NCI-H1105 treated with DMSO at 0.1 percent for 48 hours (cell line): Measurements from ENCODE around the gene TTLL10.
A peak's percentile ranks its signal among the peaks of the same experiment; 100 is the strongest.
"Not testable (repeated sequence)": the region's sequence is repeated elsewhere in the genome, so short reads cannot be mapped to it uniquely, and the experiment has no call there.

Experiments used
- DNase-seq: peaks from one replicate; lab custom pipeline; 2025; lab: John Stamatoyannopoulos, UW

The TTLL10 gene

DNA sequence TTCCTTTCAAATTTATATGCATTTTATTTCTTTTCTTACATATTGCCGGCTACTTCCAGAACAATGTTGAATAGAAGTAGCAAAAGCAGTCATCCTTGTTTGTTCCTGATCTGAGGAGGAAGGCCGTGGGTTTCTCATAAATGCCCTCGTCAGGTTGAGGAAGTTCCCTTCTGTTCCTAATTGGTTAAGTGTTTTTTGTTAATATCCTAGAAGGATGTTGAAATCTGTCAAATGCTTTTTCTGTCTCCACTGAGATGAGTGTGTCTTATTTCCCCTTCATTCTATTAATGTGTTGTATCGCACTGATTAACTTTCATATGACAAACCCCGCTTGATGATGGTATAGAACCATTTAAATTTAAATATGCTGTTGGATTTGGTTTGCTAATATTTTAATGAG, 15.4 kb downstream of the TTLL10 start:
- no peak for DNase-seq

DNA sequence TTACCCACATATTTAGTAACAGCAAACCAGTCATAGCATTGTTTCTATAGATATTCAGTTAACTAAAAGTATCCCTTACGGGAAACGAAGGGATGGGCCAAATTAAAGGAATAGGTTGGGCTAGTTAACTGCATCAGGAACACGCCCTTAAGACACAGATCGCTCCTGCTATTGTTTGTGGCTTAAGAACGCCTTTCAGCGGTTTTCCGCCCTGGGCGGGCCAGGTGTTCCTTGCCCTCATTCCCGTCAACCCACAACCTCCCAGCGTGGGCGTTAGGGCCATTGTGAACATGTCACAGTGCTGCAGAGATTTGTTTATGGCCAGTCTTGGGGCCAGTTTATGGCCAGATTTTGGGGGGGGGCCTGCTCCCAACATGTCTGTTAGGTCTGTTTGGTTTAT, 18.1 kb downstream of the TTLL10 start:
- no peak for DNase-seq

DNA sequence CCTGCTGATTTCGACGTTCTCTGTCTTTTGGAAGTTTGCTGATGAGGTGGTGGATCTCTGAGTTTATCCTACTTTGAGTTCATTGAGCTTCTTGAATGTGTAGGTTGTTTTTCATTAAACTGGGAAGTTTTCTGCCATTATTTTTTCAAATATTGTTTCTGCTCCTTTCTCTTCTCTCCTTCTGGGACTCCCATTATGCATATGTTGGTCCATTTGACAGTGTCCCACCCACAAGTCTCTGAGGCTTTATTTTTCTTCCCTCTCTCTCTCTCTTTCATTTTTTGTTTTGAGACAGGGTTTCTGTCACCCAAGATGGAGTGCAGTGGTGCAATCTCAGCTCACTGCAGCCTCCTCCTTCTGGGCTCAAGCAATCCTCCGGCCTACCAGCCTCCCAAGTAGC, 21.0 kb downstream of the TTLL10 start:
- no peak for DNase-seq

DNA sequence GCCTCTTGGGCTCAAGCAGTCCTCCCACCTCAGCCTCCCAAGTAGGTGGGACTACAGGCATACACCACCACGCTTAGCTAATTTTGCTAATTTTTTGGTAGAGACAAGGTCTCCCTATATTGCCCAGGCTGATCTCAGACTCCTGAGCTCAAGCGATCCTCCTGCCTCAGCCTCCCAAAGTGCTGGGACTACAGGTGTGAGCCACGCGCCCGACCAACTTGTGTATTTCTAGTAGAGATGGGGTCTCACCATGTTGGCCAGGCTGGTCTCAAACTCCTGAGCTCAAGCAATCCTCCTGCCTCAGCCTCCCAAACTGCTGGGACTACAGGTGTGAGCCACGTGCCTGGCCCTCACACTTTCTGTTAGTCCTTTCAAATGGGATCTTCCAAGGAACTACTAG, 22.0 kb downstream of the TTLL10 start:
- DNase-seq, result not testable (repeated sequence)

DNA sequence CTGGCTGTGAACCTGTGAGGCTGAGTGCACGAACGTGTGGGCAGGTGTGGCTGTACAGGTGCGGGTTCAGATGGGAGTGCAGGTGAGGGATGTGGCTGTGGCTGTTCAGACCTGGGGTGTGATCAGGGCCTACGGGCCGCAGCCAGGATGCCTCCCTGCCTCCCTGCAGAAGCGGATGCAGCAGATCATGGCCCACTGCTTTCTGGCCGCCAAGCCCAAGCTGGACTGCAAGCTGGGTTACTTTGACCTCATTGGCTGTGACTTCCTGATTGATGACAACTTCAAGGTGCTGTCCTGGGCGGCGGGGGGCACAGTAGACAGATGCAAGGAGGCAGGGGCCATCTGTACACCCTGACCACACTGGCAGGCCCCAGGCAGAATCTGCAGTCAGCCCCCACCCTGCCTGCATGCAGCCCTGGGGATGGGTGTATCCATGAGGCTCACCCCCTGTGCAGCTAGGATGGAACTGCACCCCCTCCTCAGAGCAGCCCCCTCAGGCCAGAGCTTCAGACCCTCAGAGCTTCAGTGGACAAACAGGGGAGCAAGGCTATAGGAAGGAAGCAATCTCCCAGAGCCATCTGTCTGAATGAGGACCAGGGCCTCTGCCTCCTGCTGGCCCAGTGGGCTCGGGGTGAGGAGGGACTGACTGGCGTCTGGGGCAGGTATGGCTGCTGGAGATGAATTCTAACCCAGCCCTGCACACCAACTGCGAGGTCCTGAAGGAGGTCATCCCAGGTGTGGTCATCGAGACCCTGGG, 22.9 kb downstream of the TTLL10 start:
- DNase-seq, result no peak

DNA sequence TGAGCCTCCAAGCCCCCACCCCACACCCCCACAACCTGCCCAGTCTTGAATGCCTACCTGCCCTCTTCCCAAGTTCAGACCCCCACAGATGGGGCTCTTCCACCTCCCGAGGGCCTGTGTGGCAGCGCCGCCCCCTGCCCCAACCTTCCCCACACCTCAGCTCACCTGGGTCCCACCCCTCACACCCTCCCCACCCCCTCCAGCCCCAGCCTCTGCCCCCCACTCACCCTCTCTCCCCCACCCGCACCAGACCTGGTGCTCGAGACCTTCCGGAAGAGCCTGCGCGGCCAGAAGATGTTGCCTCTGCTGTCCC, 23.5 kb downstream of the TTLL10 start:
- DNase-seq, result no peak

DNA sequence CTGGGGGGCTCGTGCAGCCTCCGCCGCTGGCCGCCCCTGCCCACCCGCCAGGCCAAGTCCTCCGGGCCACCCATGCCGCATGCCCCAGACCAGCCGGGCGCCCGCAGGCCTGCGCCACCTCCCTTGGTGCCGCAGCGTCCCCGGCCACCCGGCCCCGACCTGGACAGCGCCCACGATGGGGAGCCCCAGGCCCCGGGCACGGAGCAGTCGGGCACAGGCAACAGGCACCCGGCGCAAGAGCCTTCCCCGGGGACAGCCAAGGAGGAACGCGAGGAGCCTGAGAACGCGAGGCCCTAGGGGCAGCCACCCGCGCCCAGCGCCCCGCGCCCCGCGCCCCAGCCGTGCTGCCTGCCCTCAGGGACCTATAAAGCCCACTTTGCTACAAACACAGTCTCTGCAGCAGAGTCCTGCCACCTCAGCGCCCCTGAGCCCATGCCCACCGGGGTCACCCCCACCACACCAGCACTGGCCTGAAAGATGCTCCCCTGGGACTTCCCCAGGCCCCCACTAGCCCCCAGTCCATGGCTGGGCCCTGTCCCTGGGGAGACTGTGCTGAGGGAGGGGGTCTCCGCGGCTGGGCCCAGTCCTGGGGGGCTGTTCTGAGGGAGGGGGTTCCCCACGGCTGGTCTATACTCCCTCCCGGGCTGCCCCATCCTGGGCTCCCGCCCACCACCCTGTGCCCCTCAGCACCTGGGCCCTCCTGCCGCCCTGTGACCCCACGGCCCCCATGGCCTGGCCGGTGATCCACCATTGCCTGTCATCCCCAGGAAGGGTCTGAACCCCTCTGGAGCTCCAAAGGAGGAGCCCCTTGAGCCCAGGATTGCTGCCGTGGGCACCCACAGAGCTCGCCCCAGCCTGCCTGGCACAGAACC, 24.1 kb downstream of the TTLL10 start:
- no peak for DNase-seq

DNA sequence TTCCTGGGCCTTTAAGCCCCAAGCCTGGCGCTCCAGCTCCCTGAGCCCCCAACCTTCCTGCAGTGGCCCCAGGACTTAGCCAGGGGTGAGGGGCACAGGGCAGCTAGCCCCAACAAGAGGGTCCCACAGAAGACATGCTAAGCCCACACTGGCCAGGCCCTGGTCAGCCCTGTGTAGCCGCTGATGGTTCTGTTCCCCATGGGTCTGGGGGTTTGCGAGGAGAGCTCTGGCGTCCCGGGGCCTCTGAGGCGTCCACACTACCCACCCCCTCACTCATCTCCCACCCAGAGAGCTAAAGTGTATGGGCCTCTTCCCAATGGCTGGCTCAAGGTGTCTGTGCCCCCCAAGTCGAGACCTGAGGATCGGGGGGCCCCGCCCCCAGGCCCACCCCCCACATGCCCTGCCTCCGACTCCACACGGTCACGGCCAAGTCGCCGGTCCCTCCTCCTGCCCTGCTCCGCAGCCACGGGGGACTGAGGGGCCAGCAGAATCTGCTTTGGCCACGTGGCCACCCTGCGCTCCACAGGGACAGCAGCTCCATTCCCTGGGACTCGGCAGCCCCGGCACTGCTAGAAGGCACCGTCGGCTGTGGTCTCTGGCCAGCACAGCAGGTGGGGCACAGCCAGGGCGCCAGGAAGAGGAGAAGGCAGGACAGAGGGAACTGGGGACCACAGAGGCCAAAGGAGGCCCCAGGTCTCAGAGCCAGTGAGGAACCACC, 24.9 kb downstream of the TTLL10 start:
- no peak for DNase-seq

DNA sequence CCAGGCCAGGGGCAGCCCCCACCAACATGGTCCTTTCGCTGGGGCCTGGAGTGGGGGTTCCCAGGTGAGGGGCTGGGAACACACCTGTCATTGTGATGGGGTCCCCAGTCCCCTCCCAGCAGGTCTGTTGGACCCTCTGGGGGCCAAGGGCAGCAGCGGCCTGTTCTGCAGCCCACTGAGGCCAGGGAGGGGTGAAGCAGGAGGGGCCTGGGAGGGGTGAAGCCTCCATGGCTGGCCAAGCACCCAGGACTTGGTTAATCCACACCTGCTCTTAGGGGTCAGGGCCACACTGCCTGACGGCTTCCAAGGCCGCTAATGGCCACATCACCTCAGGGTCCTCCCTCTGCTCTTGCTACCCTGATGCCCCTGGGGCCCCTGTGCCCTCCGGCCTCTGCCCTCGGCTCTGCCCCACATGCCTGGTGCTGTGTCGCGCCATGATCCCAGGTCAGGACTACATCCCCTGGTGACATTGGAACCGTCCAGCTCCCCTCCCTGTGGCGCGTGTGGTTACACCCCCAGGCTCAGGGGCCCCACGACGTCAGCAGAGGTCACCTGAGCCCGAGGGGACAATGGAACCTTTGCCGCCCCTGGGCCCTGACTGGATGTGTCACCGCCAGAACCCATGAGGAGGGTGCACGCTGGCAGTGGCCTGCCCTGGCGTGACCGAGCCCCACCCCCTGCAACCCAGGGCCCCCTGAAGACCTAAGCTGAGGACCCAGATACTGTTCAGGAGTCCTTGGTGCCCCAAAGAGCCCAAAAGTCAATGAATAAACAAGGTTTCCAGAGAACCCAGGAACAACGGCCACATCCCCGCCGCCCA, 25.7 kb downstream of the TTLL10 start:
- DNase-seq, result no peak

DNA sequence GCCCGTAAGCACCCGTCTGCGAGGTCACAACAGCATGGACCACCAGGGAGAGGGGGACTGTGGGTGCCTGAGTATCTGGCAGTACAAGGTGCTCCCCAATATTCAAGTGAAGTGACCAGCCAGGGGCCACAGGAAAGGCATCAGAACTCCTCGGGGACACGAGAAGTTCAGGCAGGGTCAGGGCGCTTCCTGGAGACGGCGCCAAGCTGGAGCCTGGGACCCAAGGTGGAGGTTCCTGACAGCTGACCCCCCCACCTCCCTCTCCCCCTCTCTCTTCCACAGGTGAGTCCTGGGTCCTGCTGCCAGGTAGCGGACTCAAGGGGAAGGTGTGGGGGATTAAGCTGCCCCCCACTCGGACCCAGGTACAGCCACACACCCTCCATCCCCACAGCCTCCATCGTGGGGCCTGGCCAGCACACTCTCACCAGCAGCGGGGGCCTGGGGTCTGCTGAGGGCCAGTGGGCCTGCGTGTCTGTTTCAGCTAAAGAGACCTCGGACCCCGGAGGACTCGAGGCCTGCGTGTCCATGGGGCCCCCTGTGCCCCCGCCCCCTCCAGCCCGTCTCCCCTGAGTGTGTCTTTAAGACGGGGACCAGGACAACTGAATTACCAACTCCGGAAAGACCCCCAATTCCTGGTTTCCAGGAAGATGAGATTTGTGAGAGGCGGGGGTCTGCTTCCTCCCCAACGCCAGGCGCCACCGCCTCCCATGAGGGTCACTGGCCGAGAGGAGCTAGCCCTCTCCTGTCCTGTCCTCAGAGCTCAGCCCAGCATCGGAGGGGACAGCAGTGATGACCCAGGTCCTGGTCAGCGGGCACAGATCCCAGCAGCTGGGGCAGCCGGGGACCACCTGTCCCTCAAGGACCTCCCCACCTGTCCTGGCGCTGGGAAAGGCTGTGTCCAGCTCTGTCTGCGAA, 26.5 kb downstream of the TTLL10 start:
- DNase-seq, result no peak

DNA sequence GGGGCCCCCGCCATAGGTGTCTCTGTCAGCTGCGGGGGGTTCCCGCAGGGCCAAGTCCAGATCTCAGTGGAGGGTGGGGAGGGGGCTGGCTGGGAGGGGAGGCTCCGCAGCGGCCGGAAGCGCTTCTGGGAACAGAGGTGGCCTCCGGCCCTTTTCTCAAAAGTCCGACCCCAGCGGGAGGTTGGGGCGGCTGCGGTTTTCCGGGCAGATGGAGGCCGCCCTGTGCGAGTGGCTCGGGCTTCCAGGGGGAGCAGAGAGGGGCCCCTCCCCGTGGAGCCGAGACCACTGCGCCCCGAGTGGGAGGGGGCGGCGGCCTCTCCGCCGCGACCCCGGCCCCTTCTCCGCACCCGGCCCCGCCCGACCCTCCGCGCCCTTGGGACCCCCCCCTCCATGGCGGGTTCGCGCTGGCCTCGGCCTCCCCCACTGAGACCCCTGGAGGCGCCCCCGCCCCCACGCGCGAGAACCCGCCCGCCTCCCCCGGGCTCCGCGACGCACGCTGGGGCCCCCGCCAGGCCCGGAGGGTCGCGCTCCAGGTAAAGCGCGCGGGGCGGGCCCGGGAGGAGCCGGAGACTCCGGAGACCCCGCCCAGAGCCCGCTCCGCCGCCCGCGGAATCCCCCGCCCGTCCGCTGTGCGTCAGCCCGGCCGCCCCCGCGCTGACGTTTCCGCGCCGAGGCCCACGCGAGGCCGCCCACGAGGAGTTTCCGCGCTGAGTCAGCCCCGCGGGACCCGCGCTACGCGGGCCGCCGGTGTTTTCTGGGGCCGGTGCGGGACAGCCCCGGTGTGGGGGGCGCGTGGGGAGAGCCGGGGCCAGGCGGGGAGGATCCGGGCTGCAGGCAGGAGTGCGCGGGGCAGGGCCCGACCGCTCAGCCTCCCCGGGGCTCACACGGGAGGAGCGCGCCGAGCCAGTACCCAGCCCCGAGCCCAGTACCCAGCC, 27.5 kb downstream of the TTLL10 start:
- DNase-seq, result peak; percentile 9

DNA sequence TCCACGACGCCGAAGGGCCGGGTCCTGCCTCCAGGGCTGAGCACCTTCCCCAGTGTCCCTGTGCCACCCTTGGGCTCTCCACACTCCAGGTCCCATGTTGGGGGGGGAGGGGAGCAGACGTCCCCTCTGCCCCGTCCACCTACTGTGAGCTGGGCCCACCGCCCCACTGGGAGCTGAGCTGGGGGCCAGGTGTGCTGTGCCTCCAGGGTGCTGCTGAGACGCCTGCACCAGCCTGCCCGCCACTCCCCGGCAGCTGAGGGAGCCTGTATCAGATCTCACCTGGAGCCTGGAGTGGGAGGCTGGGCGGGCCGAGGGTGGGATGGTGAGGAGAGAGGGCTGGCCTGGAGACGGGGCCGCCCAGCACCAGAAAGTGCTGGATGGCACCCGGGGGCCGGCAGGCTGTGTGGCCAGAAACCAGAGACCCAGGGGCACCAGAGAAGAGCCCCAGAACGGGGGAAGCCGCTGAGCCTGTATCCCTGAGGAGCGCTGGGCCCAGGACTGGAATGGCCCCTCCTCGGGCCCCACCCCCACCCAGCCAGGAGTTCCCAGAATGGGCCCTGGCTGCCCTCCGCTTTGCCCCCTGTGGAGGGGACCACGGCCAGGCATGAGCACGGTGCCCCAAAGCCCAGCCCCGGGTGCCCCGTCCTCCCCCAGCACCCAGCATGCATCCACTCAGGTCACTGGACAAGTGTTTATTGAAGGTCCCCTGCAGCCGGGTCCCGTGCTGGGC, 29.3 kb downstream of the TTLL10 start:
- DNase-seq, result no peak

DNA sequence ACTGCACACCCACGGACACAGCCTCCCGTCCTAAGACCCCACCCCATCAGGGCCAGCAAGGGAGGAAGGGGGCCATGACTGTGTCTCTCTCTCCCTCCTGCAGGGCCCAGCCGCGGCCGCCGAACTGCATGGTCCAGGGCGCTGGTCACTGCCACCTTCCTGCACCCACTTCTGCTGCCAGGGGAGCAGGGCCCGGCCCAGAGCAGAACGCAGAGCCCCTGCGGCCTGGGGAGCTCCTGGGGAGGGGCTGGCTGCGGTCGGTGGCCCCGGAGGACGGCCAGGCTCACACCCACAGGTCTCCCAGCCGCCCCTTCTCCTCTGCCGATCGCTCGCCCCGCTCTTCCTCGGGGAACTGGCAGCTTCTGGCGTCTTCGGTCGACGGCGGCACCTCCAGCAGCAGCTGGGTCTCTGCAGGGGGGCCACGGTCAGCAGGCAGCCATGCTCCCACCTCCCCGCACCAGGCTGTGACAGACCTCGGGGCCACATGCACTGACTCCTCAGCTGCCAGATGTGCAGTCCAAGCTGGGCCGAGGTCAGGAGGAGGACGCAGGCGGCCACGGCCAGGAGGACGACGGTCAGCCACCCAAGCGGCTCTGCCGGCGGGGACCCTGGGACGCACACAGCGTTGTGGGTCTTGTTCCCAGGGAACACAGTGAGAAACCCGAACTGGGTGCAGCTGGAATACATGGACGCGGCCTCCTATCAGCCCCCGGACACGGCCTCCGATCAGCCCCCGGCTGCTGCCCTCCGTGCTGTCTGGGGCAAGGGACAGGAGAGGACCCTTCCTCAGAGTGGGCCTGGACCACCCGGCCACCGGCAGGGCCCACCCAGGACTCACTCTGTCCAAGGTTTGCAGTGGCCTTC, 30.1 kb downstream of the TTLL10 start:
- DNase-seq, result no peak

DNA sequence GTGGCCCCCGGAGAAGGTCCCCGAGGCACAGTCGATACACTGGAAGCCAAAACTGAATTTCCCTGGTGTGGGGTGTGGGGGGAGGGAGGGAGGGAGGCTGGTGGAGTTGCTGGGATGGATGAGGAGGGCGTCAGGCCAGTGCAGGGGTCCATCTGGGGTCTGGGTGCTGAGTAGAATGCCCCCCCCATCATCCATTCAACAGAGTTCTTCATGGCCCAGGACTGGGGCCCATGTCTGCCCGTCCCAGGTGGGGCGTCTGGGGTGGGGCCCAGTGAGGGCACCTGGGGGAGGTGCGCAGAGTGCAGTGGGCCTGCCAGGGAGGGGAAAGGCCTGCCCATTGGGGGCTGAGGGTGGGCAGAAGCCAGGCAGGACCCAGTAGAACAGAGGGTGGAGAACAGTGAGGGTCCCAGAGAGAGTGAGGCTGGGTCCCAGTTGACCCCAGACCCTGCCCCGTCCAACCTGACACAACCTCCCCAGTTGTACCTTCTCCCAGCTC, 30.8 kb downstream of the TTLL10 start:
- DNase-seq, result no peak

DNA sequence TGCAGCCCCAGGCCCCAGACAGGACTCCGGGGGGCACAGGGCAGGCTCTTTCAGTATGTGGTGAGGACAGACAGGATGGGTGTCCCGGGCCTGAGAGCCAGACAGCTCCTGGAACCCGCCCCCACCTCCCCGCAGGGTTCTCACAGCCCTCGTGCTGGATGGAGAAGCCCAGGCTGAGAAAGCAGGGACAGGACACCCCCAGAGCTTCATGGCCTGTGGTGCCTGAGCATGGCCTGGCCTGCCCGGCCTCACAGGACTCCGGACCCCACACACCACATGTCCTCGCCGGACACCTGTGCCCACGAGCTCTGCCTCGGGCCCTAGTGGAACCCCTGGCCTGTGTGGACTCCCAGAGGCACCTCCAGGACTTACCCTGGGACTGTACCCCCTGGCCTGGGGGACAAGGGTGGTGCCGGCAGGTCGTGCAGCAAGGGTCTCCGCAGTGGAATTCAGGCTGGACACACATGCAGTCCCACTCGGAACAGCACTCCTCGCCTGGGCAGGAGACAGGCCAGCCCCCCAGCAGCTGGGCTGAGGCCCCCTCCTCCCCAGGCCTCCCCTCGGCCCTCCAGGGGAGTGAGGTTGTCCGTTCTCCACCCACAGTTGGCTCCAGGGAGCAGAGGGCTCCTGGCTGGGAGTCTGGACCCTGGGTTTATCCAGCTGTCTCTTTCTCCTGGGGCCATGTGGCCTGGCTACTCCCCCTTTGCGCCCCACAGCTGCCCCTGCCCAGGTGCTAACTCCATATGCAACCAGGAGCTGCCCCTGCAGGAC, 31.5 kb downstream of the TTLL10 start:
- no peak for DNase-seq

DNA sequence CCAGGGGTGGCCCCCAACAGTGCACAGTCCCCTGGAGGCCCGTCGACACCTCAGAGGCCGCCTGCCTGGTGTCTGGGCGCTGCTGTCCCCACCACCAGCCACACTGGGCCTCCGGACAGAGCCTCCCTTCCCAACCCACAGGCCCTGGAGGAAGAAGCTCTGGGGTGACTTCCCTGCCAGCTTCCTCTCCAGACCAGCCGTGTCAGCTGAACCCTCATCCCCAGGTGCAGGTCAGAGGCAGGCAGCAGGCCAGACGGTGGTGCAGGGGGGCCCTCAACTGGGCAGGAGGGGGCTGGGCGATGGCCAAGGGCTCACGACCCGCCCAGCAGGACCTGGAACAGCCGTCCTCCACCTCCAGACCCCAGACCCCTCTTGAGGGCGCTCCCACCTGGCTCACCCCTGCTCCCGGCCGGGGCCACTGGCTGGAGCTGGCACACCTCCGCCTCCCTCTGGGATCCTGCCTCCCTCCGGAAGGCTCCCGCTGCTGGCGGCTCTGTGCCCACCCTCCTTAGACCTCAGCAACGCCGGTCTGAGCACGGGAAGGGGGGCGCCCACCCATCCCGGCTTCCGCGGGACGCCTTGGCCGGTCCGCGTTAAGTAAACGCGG, 32.2 kb downstream of the TTLL10 start:
- DNase-seq, result no peak
